Prostate gland (tissue), 2 donors: ENCODE measurements around the gene CRYBG1.

Experiments used
- CTCF ChIP-seq, 4 experiments: fragments of 200-600 bp in 2 of 4; fragments of 450-650 bp in 2 of 4; sonication (generic) in 2 of 4; IDR thresholded peaks; 1 replicate in 3 of 4; 2 replicates in 1 of 4; pipeline ENCODE4 v1.5.1; 2016 to 2019; ENCODE audit warnings: antibody characterized with exemption in 4 of 4, mild to moderate bottlenecking in 2 of 4, moderate library complexity in 2 of 4
- POLR2A ChIP-seq: fragments of 450-650 bp; IDR thresholded peaks from one replicate; pipeline ENCODE4 v1.6.1; 2016; ENCODE audit warnings: antibody characterized with exemption, mild to moderate bottlenecking
- POLR2AphosphoS5 ChIP-seq: sonication (generic); formaldehyde crosslinking; IDR thresholded peaks from one replicate; pipeline ENCODE4 v1.6.1; 2017; ENCODE audit warnings: antibody characterized with exemption

GRCh38 chr6:106452628-106453027 lies 92.1 kb downstream of the CRYBG1 start:
- no peak for TF ChIP-seq POLR2A
- no peak for TF ChIP-seq CTCF (IDR thresholded peaks at IDR 0.05)
- no peak for TF ChIP-seq POLR2AphosphoS5
